CD14-positive monocyte (primary cell): Measurements from ENCODE around the gene RNF220. TPM values are rescaled to one million over a fixed set of nuclear protein-coding genes. Genes with fewer than 3 reads are reported as not detected.
A peak's percentile ranks its signal among the peaks of the same experiment; 100 is the strongest.

ENCODE experiments used
- DNase-seq, 3 donors: peaks; one replicate each; pipeline ENCODE4 v3.0.0-alpha.2; 2011 to 2022
- H2AFZ ChIP-seq: 2 replicates; pipeline ENCODE4 v1.6.0; 2012; ENCODE audit warnings: mild to moderate bottlenecking, low read depth, low read length, inconsistent platforms; ENCODE audit not compliant: insufficient read depth, poor library complexity, severe bottlenecking
- H3K27ac ChIP-seq, 2 donors: 1 replicate in 1 of 2; 2 replicates in 1 of 2; pipeline ENCODE4 v1.5.1; 2012 to 2013; ENCODE audit warnings: low read length in 2 of 2, control low read depth in 1 of 2, inconsistent platforms in 1 of 2, low read depth in 1 of 2, mild to moderate bottlenecking in 1 of 2
- H3K27me3 ChIP-seq, 2 donors: one replicate each; pipeline versions ENCODE4 v1.6.0 to v1.6.1; 2011 to 2013; ENCODE audit warnings: low read length in 2 of 2; ENCODE audit not compliant: control insufficient read depth in 2 of 2, insufficient read depth in 2 of 2
- H3K36me3 ChIP-seq, 2 donors: replicated peaks in 1 of 2; 1 replicate in 1 of 2; 2 replicates in 1 of 2; pipeline versions ENCODE4 v1.5.1 to v1.6.1; 2012 to 2013; ENCODE audit warnings: low read length in 2 of 2, control low read depth in 1 of 2, inconsistent platforms in 1 of 2, mild to moderate bottlenecking in 1 of 2; ENCODE audit not compliant: insufficient read depth in 2 of 2, control insufficient read depth in 1 of 2
- H3K4me1 ChIP-seq, 2 donors: 1 replicate in 1 of 2; 2 replicates in 1 of 2; pipeline versions ENCODE4 v1.5.1 to v1.6.1; 2012 to 2013; ENCODE audit warnings: low read length in 2 of 2, control low read depth in 1 of 2, inconsistent platforms in 1 of 2, mild to moderate bottlenecking in 1 of 2, moderate library complexity in 1 of 2; ENCODE audit not compliant: insufficient read depth in 2 of 2, control insufficient read depth in 1 of 2
- H3K4me2 ChIP-seq: replicated peaks from 2 replicates; pipeline ENCODE3; 2012; ENCODE audit warnings: low read length, moderate library complexity, mild to moderate bottlenecking; ENCODE audit not compliant: poor library complexity, severe bottlenecking; ENCODE audit errors: extremely low read depth
- H3K4me3 ChIP-seq, 3 experiments: fragments of 200-600 bp in 1 of 3; sonication (generic) in 1 of 3; replicated peaks in 1 of 3; 1 replicate in 2 of 3; 2 replicates in 1 of 3; pipeline ENCODE4 v1.5.1; 2011 to 2013; ENCODE audit warnings: low read length in 3 of 3, mild to moderate bottlenecking in 3 of 3, control low read depth in 2 of 3, low read depth in 2 of 3, inconsistent platforms in 1 of 3, moderate library complexity in 1 of 3
- H3K79me2 ChIP-seq: 2 replicates; pipeline ENCODE4 v1.6.0; 2012; ENCODE audit warnings: mild to moderate bottlenecking, control low read depth, inconsistent platforms, low read length, moderate library complexity; ENCODE audit not compliant: insufficient read depth
- H3K9ac ChIP-seq: 2 replicates; pipeline ENCODE4 v1.6.0; 2017; ENCODE audit warnings: low read length, mild to moderate bottlenecking; ENCODE audit not compliant: insufficient read depth, poor library complexity, severe bottlenecking
- H3K9me3 ChIP-seq, 2 donors: replicated peaks in 1 of 2; 1 replicate in 1 of 2; 2 replicates in 1 of 2; pipeline versions ENCODE4 v1.5.1 to v1.6.1; 2012 to 2013; ENCODE audit warnings: low read length in 2 of 2, control low read depth in 1 of 2; ENCODE audit not compliant: control insufficient read depth in 1 of 2, insufficient read depth in 1 of 2
- H4K20me1 ChIP-seq: 2 replicates; pipeline ENCODE4 v1.6.0; 2012; ENCODE audit warnings: mild to moderate bottlenecking, low read length, control low read depth, moderate library complexity; ENCODE audit not compliant: insufficient read depth
- H3K27ac Mint-ChIP-seq, 7 donors: one replicate each; pipeline ENCODE4 v1.8.0; 2020; ENCODE audit warnings: mild to moderate bottlenecking in 7 of 7, mixed read lengths in 7 of 7, moderate library complexity in 6 of 7, inconsistent platforms in 2 of 7
- H3K27me3 Mint-ChIP-seq, 3 donors: one replicate each; pipeline ENCODE4 v1.8.0; 2021 to 2022; ENCODE audit warnings: low read depth in 3 of 3, mild to moderate bottlenecking in 3 of 3, mixed read lengths in 3 of 3, moderate library complexity in 3 of 3, inconsistent platforms in 1 of 3
- H3K36me3 Mint-ChIP-seq, 2 donors: one replicate each; pipeline ENCODE4 v1.8.0; 2020; ENCODE audit warnings: mixed read lengths in 2 of 2, inconsistent platforms in 1 of 2, mild to moderate bottlenecking in 1 of 2
- H3K4me1 Mint-ChIP-seq: one replicate; pipeline ENCODE4 v1.8.0; 2020; ENCODE audit warnings: mild to moderate bottlenecking, mixed read lengths
- H3K4me3 Mint-ChIP-seq, 2 donors: one replicate each; pipeline ENCODE4 v1.8.0; 2020; ENCODE audit warnings: mild to moderate bottlenecking in 2 of 2, mixed read lengths in 2 of 2, moderate library complexity in 1 of 2
- H3K9me3 Mint-ChIP-seq, 7 donors: one replicate each; pipeline ENCODE4 v1.8.0; 2020 to 2022; ENCODE audit warnings: mixed read lengths in 7 of 7, mild to moderate bottlenecking in 6 of 7, moderate library complexity in 6 of 7, inconsistent platforms in 2 of 7
- WGBS: methylation state at CpG from one replicate; pipeline ENCODE4 v1.1.5; 2013; ENCODE audit warnings: missing lambda C conversion rate; ENCODE audit not compliant: insufficient coverage; 5-methylcytosine and 5-hydroxymethylcytosine counted together
- intact Hi-C, 2 donors: fragments of 100-400 bp; cut with micrococcal nuclease; formaldehyde crosslinking; loops; one replicate each; pipeline versions ENCODE4 v1.15.0 to v1.15.1; 2023
- polyA plus RNA-seq, 3 donors: library from polyadenylated mRNA; depleted of rRNA in 1 of 3; unstranded in 2 of 3; stranded (reverse) in 1 of 3; fragments of 300-500 nt in 2 of 3; fragments of >200 nt in 1 of 3; fragmentation: Illumina TruSeq in 2 of 3; gene quantifications; 1 replicate in 2 of 3; 2 replicates in 1 of 3; pipeline ENCODE4 v1.2.3, GENCODE V29; 2012 to 2021
- TF ChIP-seq, protein P1 (sequence below): fragments of 200-600 bp; IDR thresholded peaks from one replicate; pipeline ENCODE4 v1.8.0; 2022; ENCODE audit warnings: antibody characterized with exemption, mild to moderate bottlenecking

RNF220 gene
- polyA plus RNA-seq, 3 donors = 39.4 to 133 (median 49.4) TPM

DNA sequence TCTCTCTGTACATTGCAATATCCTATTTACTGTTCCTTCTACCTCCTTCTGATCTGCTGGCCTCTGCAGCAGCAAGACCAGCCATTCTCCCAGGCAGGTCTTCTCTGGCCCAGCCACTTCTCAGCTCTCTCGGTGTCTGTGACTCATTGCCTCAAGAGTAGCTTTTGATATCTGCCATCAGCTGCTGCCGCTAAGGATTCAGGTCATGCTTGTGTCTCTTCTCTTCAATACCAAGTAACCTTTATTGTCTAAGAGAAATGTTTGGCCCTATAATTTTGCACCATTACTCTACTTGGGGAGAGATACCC is 167.5 kb downstream of the RNF220 start:
- Histone ChIP-seq H3K27ac (no peak overlapping the region), H3K27me3 (no peaks in the 10 kb centered on the region), H3K79me2 (no peaks in the 10 kb centered on the region), H3K4me1 (no peaks in the 10 kb centered on the region), H3K4me3 (no peak overlapping the region), H3K9ac (no peak overlapping the region), H2AFZ (peak overlapping the region; percentile 8), H3K4me2 (no peak overlapping the region), H4K20me1 (no peaks in the 10 kb centered on the region), H3K36me3 (no peaks in the 10 kb centered on the region), H3K9me3 (no peaks in the 10 kb centered on the region)
- Mint-ChIP-seq H3K4me1 (no peaks in the 10 kb centered on the region), H3K9me3 (no peaks in the 10 kb centered on the region), H3K27ac (no peak overlapping the region), H3K36me3 (no peaks in the 10 kb centered on the region), H3K4me3 (no peak overlapping the region), H3K27me3 (peaks cover 0 to 4% (median 0%) of the 10 kb centered on the region in 3 donors)
- TF ChIP-seq, protein P1, sequence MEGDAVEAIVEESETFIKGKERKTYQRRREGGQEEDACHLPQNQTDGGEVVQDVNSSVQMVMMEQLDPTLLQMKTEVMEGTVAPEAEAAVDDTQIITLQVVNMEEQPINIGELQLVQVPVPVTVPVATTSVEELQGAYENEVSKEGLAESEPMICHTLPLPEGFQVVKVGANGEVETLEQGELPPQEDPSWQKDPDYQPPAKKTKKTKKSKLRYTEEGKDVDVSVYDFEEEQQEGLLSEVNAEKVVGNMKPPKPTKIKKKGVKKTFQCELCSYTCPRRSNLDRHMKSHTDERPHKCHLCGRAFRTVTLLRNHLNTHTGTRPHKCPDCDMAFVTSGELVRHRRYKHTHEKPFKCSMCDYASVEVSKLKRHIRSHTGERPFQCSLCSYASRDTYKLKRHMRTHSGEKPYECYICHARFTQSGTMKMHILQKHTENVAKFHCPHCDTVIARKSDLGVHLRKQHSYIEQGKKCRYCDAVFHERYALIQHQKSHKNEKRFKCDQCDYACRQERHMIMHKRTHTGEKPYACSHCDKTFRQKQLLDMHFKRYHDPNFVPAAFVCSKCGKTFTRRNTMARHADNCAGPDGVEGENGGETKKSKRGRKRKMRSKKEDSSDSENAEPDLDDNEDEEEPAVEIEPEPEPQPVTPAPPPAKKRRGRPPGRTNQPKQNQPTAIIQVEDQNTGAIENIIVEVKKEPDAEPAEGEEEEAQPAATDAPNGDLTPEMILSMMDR = no peak
- intact Hi-C loops = no loop called here
- 100% methylated on average over 1 of the region's 2 CpGs for WGBS
- DNase-seq = no peak

DNA sequence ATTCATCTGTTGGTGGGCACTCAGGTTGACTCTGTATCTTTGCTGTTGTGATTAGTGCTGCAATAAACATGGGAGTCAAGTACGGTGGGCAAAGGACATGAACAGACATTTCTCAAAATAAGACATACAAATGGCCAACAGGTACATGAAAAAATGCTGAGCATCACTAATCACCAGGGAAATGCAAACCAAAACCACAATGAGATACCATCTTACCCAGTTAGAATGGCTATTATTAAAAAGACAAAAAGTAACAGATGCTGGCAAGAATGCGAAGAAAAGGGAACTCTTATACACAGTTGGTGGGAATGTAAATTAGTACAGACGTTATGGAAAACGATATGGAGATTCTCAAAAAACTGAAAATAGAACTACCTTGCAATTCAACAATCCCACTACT is 170.3 kb downstream of the RNF220 start:
- Histone ChIP-seq H3K4me3 (no peak overlapping the region), H2AFZ (no peak overlapping the region), H3K4me1 (no peaks in the 10 kb centered on the region), H3K4me2 (no peak overlapping the region), H3K36me3 (no peaks in the 10 kb centered on the region), H4K20me1 (no peaks in the 10 kb centered on the region), H3K9ac (no peak overlapping the region), H3K9me3 (no peaks in the 10 kb centered on the region), H3K27me3 (no peaks in the 10 kb centered on the region), H3K79me2 (no peaks in the 10 kb centered on the region), H3K27ac (no peak overlapping the region)
- Mint-ChIP-seq H3K4me3 (no peak overlapping the region), H3K9me3 (no peaks in the 10 kb centered on the region), H3K27ac (no peak overlapping the region), H3K36me3 (no peaks in the 10 kb centered on the region), H3K27me3 (no peaks in the 10 kb centered on the region), H3K4me1 (no peaks in the 10 kb centered on the region)
- TF ChIP-seq, protein P1 = no peak
- DNase-seq = no peak
- no CpG with 5 or more reads among the region's 4 CpGs for WGBS
- intact Hi-C loops = no loop called here
